Endodermal cell (in vitro differentiated cells): Measurements from ENCODE around the gene DNM3. TPM values are rescaled to one million over a fixed set of nuclear protein-coding genes. Genes with fewer than 3 reads are reported as not detected.

Experiments used
- DNase-seq: peaks from one replicate; pipeline ENCODE4 v3.0.0-alpha.2; 2017
- H3K27ac ChIP-seq: 2 replicates; pipeline ENCODE4 v1.5.1; 2013; ENCODE audit warnings: mild to moderate bottlenecking, low read depth, low read length, moderate library complexity
- H3K27me3 ChIP-seq: 2 replicates; pipeline ENCODE4 v1.6.1; 2013; ENCODE audit warnings: mild to moderate bottlenecking, low read length, moderate library complexity; ENCODE audit not compliant: insufficient read depth, control insufficient read depth, poor library complexity, severe bottlenecking
- H3K36me3 ChIP-seq: 2 replicates; pipeline ENCODE4 v1.7.0; 2013; ENCODE audit warnings: mild to moderate bottlenecking, low read length, moderate library complexity; ENCODE audit not compliant: control insufficient read depth, insufficient read depth
- H3K4me1 ChIP-seq: one replicate; pipeline ENCODE4 v1.7.0; 2013; ENCODE audit warnings: low read length; ENCODE audit not compliant: control insufficient read depth, insufficient read depth
- H3K4me3 ChIP-seq: 2 replicates; pipeline ENCODE4 v1.5.1; 2013; ENCODE audit warnings: mild to moderate bottlenecking, low read length, moderate library complexity
- H3K9ac ChIP-seq: 2 replicates; pipeline ENCODE4 v1.6.1; 2013; ENCODE audit warnings: mild to moderate bottlenecking, low read length, moderate library complexity; ENCODE audit not compliant: poor library complexity, severe bottlenecking; ENCODE audit errors: extremely low read depth
- H3K9me3 ChIP-seq: 2 replicates; pipeline ENCODE4 v1.6.1; 2013; ENCODE audit warnings: mild to moderate bottlenecking, low read length, moderate library complexity; ENCODE audit not compliant: control insufficient read depth
- H3K27ac Mint-ChIP-seq: 2 replicates; pipeline ENCODE4 v1.8.0; 2020; ENCODE audit warnings: mixed read lengths
- H3K27me3 Mint-ChIP-seq: 2 replicates; pipeline ENCODE4 v1.8.0; 2021; ENCODE audit warnings: mild to moderate bottlenecking, mixed read lengths; ENCODE audit not compliant: insufficient read depth
- H3K36me3 Mint-ChIP-seq: 2 replicates; pipeline ENCODE4 v1.8.0; 2020; ENCODE audit warnings: low read depth, mixed read lengths
- H3K4me1 Mint-ChIP-seq: 2 replicates; pipeline ENCODE4 v1.8.0; 2020; ENCODE audit warnings: mixed read lengths
- H3K4me3 Mint-ChIP-seq: 2 replicates; pipeline ENCODE4 v1.8.0; 2020; ENCODE audit warnings: mild to moderate bottlenecking, moderate library complexity, mixed read lengths
- H3K9me3 Mint-ChIP-seq: 2 replicates; pipeline ENCODE4 v1.8.0; 2020; ENCODE audit warnings: mild to moderate bottlenecking, mixed read lengths
- WGBS, 2 experiments: methylation state at CpG; one replicate each; pipeline versions ENCODE4 v1.1.5 to v1.1.7; 2013; ENCODE audit warnings: missing lambda C conversion rate in 2 of 2, mixed read lengths in 1 of 2; ENCODE audit not compliant: insufficient coverage in 1 of 2, insufficient read length in 1 of 2; 5-methylcytosine and 5-hydroxymethylcytosine counted together
- total RNA-seq, 2 donors: library from RNA; stranded (reverse); fragmentation: NEBNext Ultra II Directional in 1 of 2; extraction: Animal tissue kit (Norgen Biotek cat#: 25700) in 1 of 2; gene quantifications; 2 replicates in 1 of 2; 3 replicates in 1 of 2; pipeline ENCODE4 v1.2.1, GENCODE V29; 2021
- TF ChIP-seq, protein P1 (sequence below): fragments of 200-600 bp; sonication (generic); conservative IDR thresholded peaks from 2 replicates; pipeline ENCODE4 v1.5.0; 2021; ENCODE audit warnings: antibody characterized with exemption, mild to moderate bottlenecking

The DNM3 gene
- total RNA-seq, 2 donors from 2014 or later = 0.53 to 1.8 TPM

DNA sequence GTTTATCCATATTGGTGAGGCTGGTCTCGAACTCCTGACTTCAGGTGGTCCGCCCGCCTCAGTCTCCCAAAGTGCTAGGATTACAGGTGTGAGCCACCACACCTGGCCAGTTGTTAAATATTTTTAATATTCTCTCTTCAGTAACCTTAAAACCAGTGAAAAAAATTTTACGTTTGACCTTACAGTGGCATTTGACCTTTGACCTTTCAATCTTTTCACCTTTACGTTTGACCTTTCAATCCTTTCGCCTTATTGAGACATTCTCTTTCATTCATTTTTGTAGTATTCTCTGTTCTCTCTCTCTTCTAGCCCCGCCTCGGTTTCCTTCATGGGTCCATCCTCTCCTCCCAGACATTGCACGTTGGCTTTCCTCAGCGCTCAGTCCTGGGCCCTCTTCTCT is 277.9 kb downstream of the DNM3 start:
- H3K4me1 Mint-ChIP-seq = no peaks in the 10 kb centered on the region
- no peaks in the 10 kb centered on the region for H3K9me3 Mint-ChIP-seq
- H3K27me3 Mint-ChIP-seq = no peaks in the 10 kb centered on the region
- H3K36me3 ChIP-seq = no peaks in the 10 kb centered on the region
- H3K4me1 ChIP-seq = no peaks in the 10 kb centered on the region
- no peaks in the 10 kb centered on the region for H3K9me3 ChIP-seq
- H3K27me3 ChIP-seq = no peaks in the 10 kb centered on the region
- H3K27ac ChIP-seq = no peak overlapping the region
- no peak overlapping the region for H3K4me3 Mint-ChIP-seq
- DNase-seq = no peak
- H3K36me3 Mint-ChIP-seq = no peaks in the 10 kb centered on the region
- no peak overlapping the region for H3K9ac ChIP-seq
- no peak overlapping the region for H3K4me3 ChIP-seq
- H3K27ac Mint-ChIP-seq = no peak overlapping the region
- 95 to 96% methylated on average over 7 to 10 of the region's 10 CpGs for WGBS, 2 experiments
- TF ChIP-seq, protein P1, sequence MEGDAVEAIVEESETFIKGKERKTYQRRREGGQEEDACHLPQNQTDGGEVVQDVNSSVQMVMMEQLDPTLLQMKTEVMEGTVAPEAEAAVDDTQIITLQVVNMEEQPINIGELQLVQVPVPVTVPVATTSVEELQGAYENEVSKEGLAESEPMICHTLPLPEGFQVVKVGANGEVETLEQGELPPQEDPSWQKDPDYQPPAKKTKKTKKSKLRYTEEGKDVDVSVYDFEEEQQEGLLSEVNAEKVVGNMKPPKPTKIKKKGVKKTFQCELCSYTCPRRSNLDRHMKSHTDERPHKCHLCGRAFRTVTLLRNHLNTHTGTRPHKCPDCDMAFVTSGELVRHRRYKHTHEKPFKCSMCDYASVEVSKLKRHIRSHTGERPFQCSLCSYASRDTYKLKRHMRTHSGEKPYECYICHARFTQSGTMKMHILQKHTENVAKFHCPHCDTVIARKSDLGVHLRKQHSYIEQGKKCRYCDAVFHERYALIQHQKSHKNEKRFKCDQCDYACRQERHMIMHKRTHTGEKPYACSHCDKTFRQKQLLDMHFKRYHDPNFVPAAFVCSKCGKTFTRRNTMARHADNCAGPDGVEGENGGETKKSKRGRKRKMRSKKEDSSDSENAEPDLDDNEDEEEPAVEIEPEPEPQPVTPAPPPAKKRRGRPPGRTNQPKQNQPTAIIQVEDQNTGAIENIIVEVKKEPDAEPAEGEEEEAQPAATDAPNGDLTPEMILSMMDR = no peak

DNA sequence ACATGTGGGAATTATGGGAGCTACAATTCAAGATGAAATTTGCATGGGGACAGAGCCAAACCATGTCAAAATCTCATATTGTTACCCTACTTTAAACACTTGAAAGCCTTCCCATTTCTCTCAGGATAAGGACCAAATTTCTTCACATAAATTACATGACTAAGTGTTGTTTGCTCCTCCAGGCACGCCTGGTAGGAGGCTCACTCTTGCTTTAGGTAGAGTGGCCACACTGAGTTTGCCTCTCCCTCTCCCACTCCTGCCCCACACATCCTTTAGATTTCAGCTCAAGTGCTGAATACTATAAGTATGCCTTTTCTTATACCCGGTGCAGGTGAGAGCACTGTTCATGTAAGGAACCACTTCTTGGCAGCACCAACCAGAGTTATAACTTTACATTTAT is 279.1 kb downstream of the DNM3 start:
- TF ChIP-seq, protein P1 = no peak
- H3K9me3 Mint-ChIP-seq = no peaks in the 10 kb centered on the region
- H3K27me3 Mint-ChIP-seq = no peaks in the 10 kb centered on the region
- Histone ChIP-seq H3K4me3 (no peak overlapping the region), H3K4me1 (peaks cover 6% of the 10 kb centered on the region), H3K27me3 (no peaks in the 10 kb centered on the region), H3K36me3 (no peaks in the 10 kb centered on the region), H3K9me3 (no peaks in the 10 kb centered on the region), H3K9ac (no peak overlapping the region), H3K27ac (no peak overlapping the region)
- no peak for DNase-seq
- WGBS, 2 experiments = 93 to 100% methylated on average over 2 of the region's 2 CpGs
- H3K27ac Mint-ChIP-seq = no peak overlapping the region
- no peaks in the 10 kb centered on the region for H3K4me1 Mint-ChIP-seq
- H3K4me3 Mint-ChIP-seq = no peak overlapping the region
- no peaks in the 10 kb centered on the region for H3K36me3 Mint-ChIP-seq

DNA sequence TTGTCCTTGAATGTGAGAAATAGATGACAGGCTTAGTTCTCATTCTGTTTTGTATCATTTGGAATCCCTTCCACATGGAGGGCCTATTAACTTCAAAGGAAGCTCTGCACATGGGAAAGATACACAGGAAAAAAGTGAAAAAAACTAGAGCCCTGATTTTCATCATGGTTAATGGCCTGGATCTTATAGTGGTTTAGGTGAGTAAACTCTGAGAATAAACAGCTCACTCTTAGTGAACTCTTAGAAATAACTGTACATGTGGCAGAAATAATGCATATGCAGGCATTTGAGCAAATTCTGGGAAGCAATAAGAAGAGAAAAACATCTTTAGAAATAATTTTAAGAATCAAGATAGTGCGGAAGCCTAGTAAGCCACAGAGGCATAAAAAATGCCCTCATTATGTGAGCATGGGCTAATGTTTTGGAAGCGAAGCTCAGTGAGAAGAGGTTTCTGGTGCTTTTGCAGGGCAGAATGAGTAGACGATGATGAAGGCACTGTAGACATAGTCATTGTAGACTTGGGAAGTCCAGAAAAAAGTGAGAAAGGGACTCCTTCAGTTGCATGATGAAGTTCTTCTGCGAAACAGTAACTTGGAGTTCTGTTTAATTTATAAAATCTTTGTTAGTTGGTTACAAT is 279.9 kb downstream of the DNM3 start:
- Histone ChIP-seq H3K27ac (no peak overlapping the region), H3K9ac (no peak overlapping the region), H3K36me3 (no peaks in the 10 kb centered on the region), H3K4me3 (no peak overlapping the region), H3K27me3 (no peaks in the 10 kb centered on the region), H3K4me1 (peaks cover 6% of the 10 kb centered on the region), H3K9me3 (no peaks in the 10 kb centered on the region)
- DNase-seq = no peak
- Mint-ChIP-seq H3K36me3 (no peaks in the 10 kb centered on the region), H3K27ac (no peak overlapping the region), H3K9me3 (no peaks in the 10 kb centered on the region), H3K27me3 (no peaks in the 10 kb centered on the region), H3K4me1 (no peaks in the 10 kb centered on the region), H3K4me3 (no peak overlapping the region)
- TF ChIP-seq, protein P1 = no peak
- 94% methylated on average over 4 of the region's 4 CpGs for WGBS, 2 experiments
